ENCODE data around the gene TMIGD3. TPM values are rescaled to one million over a fixed set of nuclear protein-coding genes. Genes with fewer than 3 reads are reported as not detected.
A peak's percentile ranks its signal among the peaks of the same experiment; 100 is the strongest.
"Not testable (repeated sequence)": the region's sequence is repeated elsewhere in the genome, so short reads cannot be mapped to it uniquely, and the experiment has no call there.

The TMIGD3 gene
- not detected in 2 replicates for total RNA-seq (2014; rRNA removed; shearing (Covaris generic))

- DNase-seq (ENCODE audit: low spot score) = no peak
These were observed at the start of gene TMIGD3, which contains the start of gene ADORA3 for GRCh38 chr1:111503585-111504060. Gene TMIGD3 (minus strand): TSS chr1:111503633. CDS start chr1:111503354, 279 bp downstream. Gene ADORA3 (minus strand): TSS chr1:111503633. CDS start chr1:111503354, 279 bp downstream.

- DNase-seq (ENCODE audit: low spot score) = no peak
These were observed 49.8 kb upstream of the TMIGD3 start for GRCh38 chr1:111553196-111553595.

GRCh38 chr1:111552587-111552986, 49.2 kb upstream of the TMIGD3 start:
- no peak for DNase-seq (ENCODE audit: low spot score)

- no peak for DNase-seq (ENCODE audit: low spot score)
These were observed 48.4 kb upstream of the TMIGD3 start for GRCh38 chr1:111551623-111552411.

GRCh38 chr1:111547786-111548185, 44.4 kb upstream of the TMIGD3 start:
- not testable (repeated sequence) for DNase-seq (ENCODE audit: low spot score)

GRCh38 chr1:111542187-111542586, 38.8 kb upstream of the TMIGD3 start:
- no peak for DNase-seq (ENCODE audit: low spot score)

GRCh38 chr1:111541721-111542120, 38.3 kb upstream of the TMIGD3 start:
- peak; percentile 44 for DNase-seq (ENCODE audit: low spot score)

- DNase-seq (ENCODE audit: low spot score) = no peak
These were observed 37.5 kb upstream of the TMIGD3 start for GRCh38 chr1:111540928-111541327.

GRCh38 chr1:111538343-111539025, 35.1 kb upstream of the TMIGD3 start:
- no peak for DNase-seq (ENCODE audit: low spot score)

- no peak for DNase-seq (ENCODE audit: low spot score)
These were observed 32.1 kb upstream of the TMIGD3 start for GRCh38 chr1:111535256-111536191.

GRCh38 chr1:111520053-111520452, 16.6 kb upstream of the TMIGD3 start:
- DNase-seq (ENCODE audit: low spot score) = no peak

GRCh38 chr1:111517469-111518225, 14.2 kb upstream of the TMIGD3 start:
- no peak for DNase-seq (ENCODE audit: low spot score)

- no peak for DNase-seq (ENCODE audit: low spot score)
These were observed 12.6 kb upstream of the TMIGD3 start for GRCh38 chr1:111516005-111516535.

- no peak for DNase-seq (ENCODE audit: low spot score)
These were observed 12.0 kb upstream of the TMIGD3 start for GRCh38 chr1:111515291-111516004.

- DNase-seq (ENCODE audit: low spot score) = no peak
These were observed 10.1 kb upstream of the TMIGD3 start for GRCh38 chr1:111513410-111514020.

- no peak for DNase-seq (ENCODE audit: low spot score)
These were observed 9.5 kb upstream of the TMIGD3 start for GRCh38 chr1:111512931-111513330.

- no peak for DNase-seq (ENCODE audit: low spot score)
These were observed 8.9 kb upstream of the TMIGD3 start for GRCh38 chr1:111512132-111512889.

GRCh38 chr1:111511370-111511769, 7.9 kb upstream of the TMIGD3 start:
- DNase-seq (ENCODE audit: low spot score) = no peak

- DNase-seq (ENCODE audit: low spot score) = no peak
These were observed 6.6 kb upstream of the TMIGD3 start for GRCh38 chr1:111509997-111510375.

Data from HT-29 (cell line).